AG04450 (cell line): ENCODE data around the gene TRAF3. TPM values are rescaled to one million over a fixed set of nuclear protein-coding genes. Genes with fewer than 3 reads are reported as not detected.

Experiments
- CTCF ChIA-PET: fragments of 300-600, 350-600 bp; formaldehyde crosslinking; extraction: SDS; loops from one replicate; lab custom pipeline; 2022; ENCODE audit warnings: antibody characterized with exemption, inconsistent platforms; lab: Charles Lee
- POLR2A ChIA-PET: fragments of 350-600 bp; formaldehyde crosslinking; extraction: SDS; loops from one replicate; lab custom pipeline; 2021; ENCODE audit warnings: antibody characterized with exemption, inconsistent platforms; lab: Yijun Ruan, JAX
- DNase-seq: peaks from one replicate; pipeline ENCODE4 v3.0.0-alpha.2; 2011; ENCODE audit warnings: low read depth, low spot score
- H3K27ac ChIP-seq: one replicate; pipeline ENCODE4 v1.5.1; 2012; ENCODE audit warnings: low read depth, low read length, control low read depth
- H3K27me3 ChIP-seq: one replicate; pipeline ENCODE4 v1.6.0; 2012; ENCODE audit warnings: low read length; ENCODE audit not compliant: control insufficient read depth, insufficient read depth
- H3K4me3 ChIP-seq: 2 replicates; pipeline ENCODE4 v1.5.1; 2011; ENCODE audit warnings: mild to moderate bottlenecking, low read depth, low read length, control low read depth
- H3K9me3 ChIP-seq: 2 replicates; pipeline ENCODE4 v1.5.1; 2012; ENCODE audit warnings: low read length; ENCODE audit not compliant: control insufficient read depth, insufficient read depth
- CTCF ChIP-seq: IDR thresholded peaks from 2 replicates; pipeline ENCODE4 v1.5.1; 2011; ENCODE audit warnings: low read depth, low read length, control low read depth, inconsistent platforms
- polyA plus RNA-seq: library from polyadenylated mRNA; depleted of rRNA; stranded (reverse); fragments of >200 nt; gene quantifications from 2 replicates; pipeline ENCODE4 v1.2.3, GENCODE V29; 2011

Gene TRAF3
- polyA plus RNA-seq, 1 experiment: 24.9 TPM

GRCh38 chr14:102910442-102910841 lies 133.2 kb downstream of the TRAF3 start:
- CTCF ChIA-PET: no interaction called here

GRCh38 chr14:102911541-102911951 lies 134.3 kb downstream of the TRAF3 start:
- no peak overlapping the region for H3K4me3 ChIP-seq
- no peaks in the 10 kb centered on the region for H3K27me3 ChIP-seq
- ChIA-PET POLR2A (no interaction called here), CTCF (no interaction called here)
- no peak overlapping the region for H3K27ac ChIP-seq
- no peak for TF ChIP-seq CTCF
- DNase-seq: no peak
- H3K9me3 ChIP-seq: peaks cover 3% of the 10 kb centered on the region; the same call in 1 of the 2 replicates

More at GRCh38 chr14:102910442-102910841, 133.2 kb downstream of the TRAF3 start:
- peaks cover 3% of the 10 kb centered on the region; the same call in 1 of the 2 replicates for H3K9me3 ChIP-seq
- POLR2A ChIA-PET: no interaction called here
- DNase-seq: no peak
- no peak for TF ChIP-seq CTCF
- no peak overlapping the region for H3K27ac ChIP-seq
- H3K4me3 ChIP-seq: no peak overlapping the region
- H3K27me3 ChIP-seq: no peaks in the 10 kb centered on the region

- H3K27ac ChIP-seq: no peak overlapping the region
- POLR2A ChIA-PET: no interaction called here
- no peak overlapping the region for H3K4me3 ChIP-seq
- no peaks in the 10 kb centered on the region; the same call in 1 of the 2 replicates for H3K9me3 ChIP-seq
- CTCF ChIA-PET: no interaction called here
- TF ChIP-seq CTCF: no peak
- no peaks in the 10 kb centered on the region for H3K27me3 ChIP-seq
- no peak for DNase-seq
Measured at GRCh38 chr14:102911991-102912761, 134.9 kb downstream of the TRAF3 start.

- TF ChIP-seq CTCF: no peak
- no peaks in the 10 kb centered on the region; the same call in 1 of the 2 replicates for H3K9me3 ChIP-seq
- no peak overlapping the region for H3K27ac ChIP-seq
- no peaks in the 10 kb centered on the region for H3K27me3 ChIP-seq
- ChIA-PET POLR2A (no interaction called here), CTCF (no interaction called here)
- no peak overlapping the region for H3K4me3 ChIP-seq
- no peak for DNase-seq
Measured at GRCh38 chr14:102913341-102914211, 136.3 kb downstream of the TRAF3 start.
